ENCODE measurements around the gene ARSG.

DNA sequence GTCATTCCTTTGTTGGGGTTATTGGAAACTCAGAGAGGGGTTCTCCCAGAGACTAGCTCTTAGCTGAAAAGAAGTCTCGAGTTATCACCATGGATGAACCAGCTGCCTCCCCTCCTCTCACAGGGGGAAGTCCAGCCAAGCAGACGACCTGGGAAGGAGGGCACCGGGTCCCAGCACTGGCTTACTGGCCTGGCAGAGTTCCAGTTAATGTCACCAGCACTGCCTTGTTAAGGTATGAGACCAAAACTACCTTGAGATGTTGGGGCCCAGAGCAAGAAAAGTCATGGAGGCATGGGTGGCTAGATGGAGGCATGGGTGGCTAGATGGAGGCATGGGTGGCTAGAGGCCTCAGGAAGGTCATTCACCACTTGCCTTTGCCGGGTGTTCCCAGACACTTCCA lies 93.6 kb downstream of the ARSG start:
- TF ChIP-seq MAX (CRISPR knock-in tag; IDR thresholded peaks at IDR 0.05), result no peak
- TF ChIP-seq CREM (CRISPR knock-in tag; IDR thresholded peaks at IDR 0.05), result no peak
- TF ChIP-seq MXD4 (CRISPR knock-in tag; IDR thresholded peaks at IDR 0.05; ENCODE audit: borderline replicate concordance), result no peak
- no peak for TF ChIP-seq ZSCAN18 (CRISPR knock-in tag; IDR thresholded peaks at IDR 0.05)
- TF ChIP-seq ZNF232 (CRISPR knock-in tag; IDR thresholded peaks at IDR 0.05), result no peak
- no peak for TF ChIP-seq CREB1 (CRISPR knock-in tag; IDR thresholded peaks at IDR 0.05)
- no peak for TF ChIP-seq E2F5 (CRISPR knock-in tag; IDR thresholded peaks at IDR 0.05)
- no peak for TF ChIP-seq CTCF (IDR thresholded peaks at IDR 0.05)
- TF ChIP-seq, protein P1, sequence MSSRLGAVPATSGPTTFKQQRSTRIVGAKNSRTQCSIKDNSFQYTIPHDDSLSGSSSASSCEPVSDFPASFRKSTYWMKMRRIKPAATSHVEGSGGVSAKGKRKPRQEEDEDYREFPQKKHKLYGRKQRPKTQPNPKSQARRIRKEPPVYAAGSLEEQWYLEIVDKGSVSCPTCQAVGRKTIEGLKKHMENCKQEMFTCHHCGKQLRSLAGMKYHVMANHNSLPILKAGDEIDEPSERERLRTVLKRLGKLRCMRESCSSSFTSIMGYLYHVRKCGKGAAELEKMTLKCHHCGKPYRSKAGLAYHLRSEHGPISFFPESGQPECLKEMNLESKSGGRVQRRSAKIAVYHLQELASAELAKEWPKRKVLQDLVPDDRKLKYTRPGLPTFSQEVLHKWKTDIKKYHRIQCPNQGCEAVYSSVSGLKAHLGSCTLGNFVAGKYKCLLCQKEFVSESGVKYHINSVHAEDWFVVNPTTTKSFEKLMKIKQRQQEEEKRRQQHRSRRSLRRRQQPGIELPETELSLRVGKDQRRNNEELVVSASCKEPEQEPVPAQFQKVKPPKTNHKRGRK (CRISPR knock-in tag; IDR thresholded peaks at IDR 0.05; ENCODE audit: borderline replicate concordance), result no peak
- TF ChIP-seq, protein P2, sequence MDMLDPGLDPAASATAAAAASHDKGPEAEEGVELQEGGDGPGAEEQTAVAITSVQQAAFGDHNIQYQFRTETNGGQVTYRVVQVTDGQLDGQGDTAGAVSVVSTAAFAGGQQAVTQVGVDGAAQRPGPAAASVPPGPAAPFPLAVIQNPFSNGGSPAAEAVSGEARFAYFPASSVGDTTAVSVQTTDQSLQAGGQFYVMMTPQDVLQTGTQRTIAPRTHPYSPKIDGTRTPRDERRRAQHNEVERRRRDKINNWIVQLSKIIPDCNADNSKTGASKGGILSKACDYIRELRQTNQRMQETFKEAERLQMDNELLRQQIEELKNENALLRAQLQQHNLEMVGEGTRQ (CRISPR knock-in tag; IDR thresholded peaks at IDR 0.05), result no peak
- TF ChIP-seq ESRRA (CRISPR knock-in tag; IDR thresholded peaks at IDR 0.05; ENCODE audit: borderline replicate concordance), result no peak
- TF ChIP-seq NR3C1 (CRISPR knock-in tag; conservative IDR thresholded peaks at IDR 0.05; ENCODE audit: low read depth), result no peak
- no peak for TF ChIP-seq ZNF396 (CRISPR knock-in tag; IDR thresholded peaks at IDR 0.05; ENCODE audit: borderline replicate concordance)
- TF ChIP-seq FOXJ3 (CRISPR knock-in tag; IDR thresholded peaks at IDR 0.05; ENCODE audit: borderline replicate concordance), result no peak
